Uterus (tissue), 4 donors: ENCODE data around the gene WDR43. TPM values are rescaled to one million over a fixed set of nuclear protein-coding genes. Genes with fewer than 3 reads are reported as not detected.
A peak's percentile ranks its signal among the peaks of the same experiment; 100 is the strongest.

Experiments
- DNase-seq, 2 donors: peaks; one replicate each; pipeline ENCODE4 v3.0.0-alpha.2; 2019 to 2020
- H3K27ac ChIP-seq, 2 donors: fragments of 200-600 bp; sonication (generic); 1 replicate in 1 of 2; 2 replicates in 1 of 2; pipeline ENCODE4 v1.5.1; 2016 to 2018
- H3K27me3 ChIP-seq, 2 donors: fragments of 200-600 bp; sonication (generic); one replicate each; pipeline ENCODE4 v1.5.1; 2018 to 2019; ENCODE audit warnings: control low read depth in 1 of 2
- H3K36me3 ChIP-seq, 2 donors: fragments of 200-600 bp; sonication (generic); one replicate each; pipeline ENCODE4 v1.5.1; 2019; ENCODE audit warnings: control low read depth in 1 of 2
- H3K4me1 ChIP-seq, 2 donors: fragments of 200-600 bp; sonication (generic); one replicate each; pipeline ENCODE4 v1.5.1; 2018 to 2019; ENCODE audit warnings: control low read depth in 1 of 2
- H3K4me3 ChIP-seq, 2 donors: fragments of 200-600 bp; sonication (generic); 1 replicate in 1 of 2; 2 replicates in 1 of 2; pipeline ENCODE4 v1.5.1; 2018 to 2019; ENCODE audit warnings: mild to moderate bottlenecking in 1 of 2
- H3K9me3 ChIP-seq, 2 donors: fragments of 200-600 bp; sonication (generic); one replicate each; pipeline ENCODE4 v1.5.1; 2019; ENCODE audit warnings: control low read depth in 1 of 2
- POLR2A ChIP-seq, 2 donors: fragments of 450-650 bp; IDR thresholded peaks; one replicate each; pipeline ENCODE4 v1.6.1; 2016; ENCODE audit warnings: antibody characterized with exemption in 2 of 2, mild to moderate bottlenecking in 1 of 2, moderate library complexity in 1 of 2
- intact Hi-C: fragments of 100-400 bp; cut with DNase I; formaldehyde crosslinking; loops from one replicate; pipeline ENCODE4 v1.15.1; 2023; ENCODE audit warnings: low total_unique reads
- total RNA-seq, 4 donors: library from RNA; depleted of rRNA in 3 of 4; stranded (reverse); fragments of >200 nt in 3 of 4; gene quantifications; one replicate each; pipeline versions ENCODE4 v1.1.0 to v1.2.4, GENCODE V29; 2014 to 2023
- TF ChIP-seq, protein P1 (sequence below), 4 experiments: fragments of 200-600 bp in 2 of 4; fragments of 450-650 bp in 2 of 4; sonication (generic) in 2 of 4; IDR thresholded peaks; one replicate each; pipeline ENCODE4 v1.5.1; 2016 to 2019; ENCODE audit warnings: antibody characterized with exemption in 4 of 4, mild to moderate bottlenecking in 2 of 4, moderate library complexity in 1 of 4
- donor health status: DM: yes; HTN: yes; CAD: no.

Gene WDR43
- total RNA-seq, 4 donors from 2014 or later: 42.9 to 82.2 (median 74.6) TPM

DNA sequence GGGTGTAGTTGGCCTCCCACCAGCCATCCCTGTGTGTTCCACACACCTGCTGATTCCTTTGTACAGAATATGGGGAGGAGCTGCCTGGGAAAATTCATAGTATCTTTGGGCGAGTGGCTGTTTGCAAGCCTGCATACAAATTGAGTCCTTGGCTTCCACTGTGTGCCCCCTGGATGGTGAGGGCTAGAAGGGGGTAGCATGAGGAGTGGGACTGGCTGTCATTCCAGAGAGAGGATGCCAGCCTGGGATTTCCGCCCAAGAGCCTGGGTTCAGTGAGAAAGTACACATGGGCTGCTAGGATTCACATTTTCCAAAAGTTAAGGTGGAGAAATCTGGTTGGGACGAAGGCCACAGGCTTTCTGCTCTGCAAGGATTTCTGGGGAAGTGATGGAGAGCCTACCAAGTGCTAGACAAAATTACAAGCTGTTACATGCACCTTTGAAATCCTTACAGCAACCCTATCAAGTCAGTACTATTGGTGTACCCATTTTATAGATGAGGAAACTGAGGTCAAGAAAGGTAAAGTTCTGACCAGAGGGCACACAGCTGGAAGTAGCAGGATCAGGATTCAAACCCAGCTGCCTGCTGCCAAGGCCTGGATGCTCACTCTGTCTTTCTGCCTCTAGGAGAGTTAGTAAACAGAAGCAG lies 86.0 kb downstream of the WDR43 start:
- Histone ChIP-seq H3K36me3 (no peaks in the 10 kb centered on the region), H3K27me3 (no peaks in the 10 kb centered on the region), H3K4me3 (no peak overlapping the region), H3K9me3 (no peaks in the 10 kb centered on the region), H3K27ac (no peak overlapping the region), H3K4me1 (no peaks in the 10 kb centered on the region)
- intact Hi-C loops: no loop called here
- no peak for TF ChIP-seq POLR2A (IDR thresholded peaks at IDR 0.05)
- TF ChIP-seq, protein P1, sequence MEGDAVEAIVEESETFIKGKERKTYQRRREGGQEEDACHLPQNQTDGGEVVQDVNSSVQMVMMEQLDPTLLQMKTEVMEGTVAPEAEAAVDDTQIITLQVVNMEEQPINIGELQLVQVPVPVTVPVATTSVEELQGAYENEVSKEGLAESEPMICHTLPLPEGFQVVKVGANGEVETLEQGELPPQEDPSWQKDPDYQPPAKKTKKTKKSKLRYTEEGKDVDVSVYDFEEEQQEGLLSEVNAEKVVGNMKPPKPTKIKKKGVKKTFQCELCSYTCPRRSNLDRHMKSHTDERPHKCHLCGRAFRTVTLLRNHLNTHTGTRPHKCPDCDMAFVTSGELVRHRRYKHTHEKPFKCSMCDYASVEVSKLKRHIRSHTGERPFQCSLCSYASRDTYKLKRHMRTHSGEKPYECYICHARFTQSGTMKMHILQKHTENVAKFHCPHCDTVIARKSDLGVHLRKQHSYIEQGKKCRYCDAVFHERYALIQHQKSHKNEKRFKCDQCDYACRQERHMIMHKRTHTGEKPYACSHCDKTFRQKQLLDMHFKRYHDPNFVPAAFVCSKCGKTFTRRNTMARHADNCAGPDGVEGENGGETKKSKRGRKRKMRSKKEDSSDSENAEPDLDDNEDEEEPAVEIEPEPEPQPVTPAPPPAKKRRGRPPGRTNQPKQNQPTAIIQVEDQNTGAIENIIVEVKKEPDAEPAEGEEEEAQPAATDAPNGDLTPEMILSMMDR (IDR thresholded peaks at IDR 0.05): no peak
- DNase-seq: no peak

GRCh38 chr2:28981016-28981441 lies 86.6 kb downstream of the WDR43 start, which contains the start of gene TOGARAM2:
Gene TOGARAM2 (plus strand): TSS chr2:28981298. CDS start chr2:28994835, 13,537 bp downstream.
- H3K27ac ChIP-seq: no peak within 1 kb of the TSS
- no peaks in the 10 kb centered on the region for H3K9me3 ChIP-seq
- H3K4me1 ChIP-seq: no peaks in the 10 kb centered on the region
- no peaks in the 10 kb centered on the region for H3K27me3 ChIP-seq
- peak in 1 of 2 donors; percentile 31 for DNase-seq
- TF ChIP-seq POLR2A (IDR thresholded peaks at IDR 0.05): no peak
- TF ChIP-seq, protein P1 (IDR thresholded peaks at IDR 0.05): no peak
- intact Hi-C loops: no loop called here
- no peak within 1 kb of the TSS for H3K4me3 ChIP-seq
- H3K36me3 ChIP-seq: no peaks in the 10 kb centered on the region

GRCh38 chr2:28981620-28982376 lies 87.3 kb downstream of the WDR43 start:
- no peak for DNase-seq
- H3K27ac ChIP-seq: no peak overlapping the region
- intact Hi-C loops: no loop called here
- H3K27me3 ChIP-seq: no peaks in the 10 kb centered on the region
- H3K4me3 ChIP-seq: no peak overlapping the region
- no peaks in the 10 kb centered on the region for H3K4me1 ChIP-seq
- no peaks in the 10 kb centered on the region for H3K9me3 ChIP-seq
- TF ChIP-seq, protein P1 (IDR thresholded peaks at IDR 0.05): no peak
- H3K36me3 ChIP-seq: no peaks in the 10 kb centered on the region

- Histone ChIP-seq H3K27me3 (no peaks in the 10 kb centered on the region), H3K4me1 (no peaks in the 10 kb centered on the region), H3K4me3 (no peak overlapping the region), H3K9me3 (no peaks in the 10 kb centered on the region), H3K27ac (no peak overlapping the region), H3K36me3 (no peaks in the 10 kb centered on the region)
- intact Hi-C loops: no loop called here
- TF ChIP-seq, protein P1 (IDR thresholded peaks at IDR 0.05): no peak
- no peak for TF ChIP-seq POLR2A (IDR thresholded peaks at IDR 0.05)
- no peak for DNase-seq
These were observed 88.0 kb downstream of the WDR43 start for GRCh38 chr2:28982381-28982950.

DNA sequence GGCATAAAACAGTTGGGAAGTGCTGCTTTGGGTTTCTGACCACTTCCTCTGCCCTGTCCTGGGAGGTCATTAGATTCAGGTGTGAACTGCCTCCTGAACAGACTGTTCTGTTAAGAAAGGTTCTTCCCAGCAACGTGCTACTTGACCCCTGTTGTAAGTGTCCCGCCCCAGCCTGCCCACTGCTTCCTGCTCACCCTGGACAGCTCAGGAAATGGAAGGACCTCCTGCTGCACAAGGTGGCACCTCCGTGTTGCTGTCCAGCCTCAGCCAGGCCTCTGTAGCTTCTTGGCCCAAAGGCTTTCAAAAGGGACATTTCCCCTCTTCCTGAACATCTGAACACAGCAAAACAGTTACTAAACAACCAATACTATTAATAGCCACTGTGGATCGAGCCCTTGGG lies 92.0 kb downstream of the WDR43 start:
- Histone ChIP-seq H3K27me3 (no peaks in the 10 kb centered on the region), H3K9me3 (no peaks in the 10 kb centered on the region), H3K4me3 (no peak overlapping the region), H3K27ac (no peak overlapping the region), H3K36me3 (no peaks in the 10 kb centered on the region), H3K4me1 (no peaks in the 10 kb centered on the region)
- TF ChIP-seq, protein P1 (IDR thresholded peaks at IDR 0.05): no peak
- TF ChIP-seq POLR2A (IDR thresholded peaks at IDR 0.05): no peak
- intact Hi-C loops: no loop called here
- DNase-seq: no peak
